Astrocyte (in vitro differentiated cells and primary cell): ENCODE measurements around the gene CCDC6.

Experiments used
- CTCF ChIP-seq: IDR thresholded peaks from 2 replicates; pipeline ENCODE4 v1.5.1; 2011; ENCODE audit warnings: low read depth, mild to moderate bottlenecking, inconsistent platforms, low read length, moderate library complexity; ENCODE audit not compliant: insufficient read depth
- EZH2 ChIP-seq: IDR thresholded peaks from 2 replicates; pipeline ENCODE4 v1.6.1; 2012; ENCODE audit warnings: mild to moderate bottlenecking, low read length, inconsistent platforms; ENCODE audit not compliant: insufficient read depth

- TF ChIP-seq CTCF (no peak), EZH2 (no peak)
These were observed 36.8 kb downstream of the CCDC6 start for GRCh38 chr10:59869594-59869940.
